Fibroblast of pulmonary artery (primary cell): Measurements from ENCODE around the gene COL18A1.

Experiments
- DNase-seq: peaks from one replicate; pipeline ENCODE4 v3.0.0-alpha.2; 2010; ENCODE audit warnings: low read depth
- H3K4me3 ChIP-seq: replicated peaks from 2 replicates; pipeline ENCODE4 v1.5.1; 2011; ENCODE audit warnings: low read depth, mild to moderate bottlenecking, control low read depth, low read length, moderate library complexity
- TF ChIP-seq, protein P1 (sequence below): IDR thresholded peaks from 2 replicates; pipeline ENCODE4 v1.5.1; 2011; ENCODE audit warnings: mild to moderate bottlenecking, control low read depth, low read length, inconsistent platforms; ENCODE audit errors: missing control alignments

Gene COL18A1

DNA sequence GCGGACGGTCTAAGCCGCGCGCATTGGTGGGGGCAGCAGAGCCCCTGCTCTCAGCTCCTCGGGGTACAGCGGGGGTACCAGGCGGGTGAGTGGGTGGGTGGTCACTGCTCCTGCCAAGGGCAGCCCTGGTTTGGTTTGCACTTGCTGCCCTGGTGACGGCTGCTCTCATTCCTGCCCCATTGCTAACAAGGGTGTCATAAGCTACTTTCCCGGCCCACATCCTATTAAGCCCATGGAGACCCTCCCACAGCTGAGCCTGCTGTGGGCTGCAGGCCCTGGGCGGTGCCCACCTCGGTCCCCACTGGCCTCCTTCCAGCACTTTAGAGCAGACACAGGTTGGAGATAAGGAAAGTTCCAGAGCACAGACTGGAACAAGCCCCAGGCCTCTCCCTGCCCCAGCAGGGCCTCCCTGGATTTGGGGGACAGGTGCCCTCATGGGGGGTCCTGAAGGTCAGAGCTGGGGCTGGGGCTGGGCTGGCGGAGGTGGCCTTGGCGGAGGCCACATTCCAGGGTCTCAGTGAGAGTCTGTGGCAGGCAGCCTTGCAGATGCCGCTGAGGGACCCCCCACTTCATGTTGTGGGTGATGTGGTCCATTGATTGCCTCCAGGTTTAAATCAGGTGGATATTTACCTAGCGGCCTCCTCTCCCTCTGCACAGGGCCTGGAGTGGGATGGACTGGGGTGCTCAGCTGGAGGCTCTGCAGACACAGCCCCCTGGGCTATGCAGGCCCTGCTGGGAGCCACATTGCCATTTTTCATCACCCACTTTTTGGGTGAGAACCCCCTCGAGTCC, 27.0 kb downstream of the COL18A1 start:
- no peak overlapping the region for H3K4me3 ChIP-seq
- DNase-seq: no peak
- TF ChIP-seq, protein P1, sequence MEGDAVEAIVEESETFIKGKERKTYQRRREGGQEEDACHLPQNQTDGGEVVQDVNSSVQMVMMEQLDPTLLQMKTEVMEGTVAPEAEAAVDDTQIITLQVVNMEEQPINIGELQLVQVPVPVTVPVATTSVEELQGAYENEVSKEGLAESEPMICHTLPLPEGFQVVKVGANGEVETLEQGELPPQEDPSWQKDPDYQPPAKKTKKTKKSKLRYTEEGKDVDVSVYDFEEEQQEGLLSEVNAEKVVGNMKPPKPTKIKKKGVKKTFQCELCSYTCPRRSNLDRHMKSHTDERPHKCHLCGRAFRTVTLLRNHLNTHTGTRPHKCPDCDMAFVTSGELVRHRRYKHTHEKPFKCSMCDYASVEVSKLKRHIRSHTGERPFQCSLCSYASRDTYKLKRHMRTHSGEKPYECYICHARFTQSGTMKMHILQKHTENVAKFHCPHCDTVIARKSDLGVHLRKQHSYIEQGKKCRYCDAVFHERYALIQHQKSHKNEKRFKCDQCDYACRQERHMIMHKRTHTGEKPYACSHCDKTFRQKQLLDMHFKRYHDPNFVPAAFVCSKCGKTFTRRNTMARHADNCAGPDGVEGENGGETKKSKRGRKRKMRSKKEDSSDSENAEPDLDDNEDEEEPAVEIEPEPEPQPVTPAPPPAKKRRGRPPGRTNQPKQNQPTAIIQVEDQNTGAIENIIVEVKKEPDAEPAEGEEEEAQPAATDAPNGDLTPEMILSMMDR: no peak

DNA sequence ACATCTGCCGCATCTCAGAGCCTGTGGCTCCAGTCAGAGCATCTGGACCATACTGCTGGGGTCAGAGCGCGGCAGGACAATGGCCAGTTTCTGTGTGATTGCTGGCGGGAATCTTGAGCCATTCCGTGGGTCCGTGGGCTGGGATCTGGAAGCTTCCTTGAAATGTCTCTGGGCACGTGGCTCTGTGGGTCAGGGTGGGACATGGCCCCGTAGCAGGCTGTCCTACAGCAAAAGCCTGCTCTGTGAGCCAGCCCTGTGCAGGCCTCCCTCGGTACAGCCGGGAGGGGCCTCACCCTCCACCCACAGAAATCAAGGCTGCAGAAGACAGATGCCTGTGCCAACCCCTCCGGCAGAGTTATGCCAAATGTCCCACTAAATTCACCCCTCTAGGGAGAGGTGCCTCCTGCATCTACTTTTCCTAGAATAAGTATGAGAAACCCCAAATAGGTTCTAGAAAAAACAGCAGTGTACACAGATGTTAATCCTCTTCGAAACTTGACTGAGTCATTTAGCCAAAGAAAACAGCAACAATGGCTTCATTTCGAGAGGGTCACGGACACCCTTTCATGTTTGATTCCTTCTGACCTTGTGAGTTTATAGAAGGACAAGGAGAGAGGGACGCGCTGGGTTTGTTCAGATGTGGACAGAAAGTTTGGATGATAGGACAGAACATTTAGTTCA, 27.8 kb downstream of the COL18A1 start:
- H3K4me3 ChIP-seq: no peak overlapping the region
- TF ChIP-seq, protein P1: no peak
- peak; percentile 51 for DNase-seq

DNA sequence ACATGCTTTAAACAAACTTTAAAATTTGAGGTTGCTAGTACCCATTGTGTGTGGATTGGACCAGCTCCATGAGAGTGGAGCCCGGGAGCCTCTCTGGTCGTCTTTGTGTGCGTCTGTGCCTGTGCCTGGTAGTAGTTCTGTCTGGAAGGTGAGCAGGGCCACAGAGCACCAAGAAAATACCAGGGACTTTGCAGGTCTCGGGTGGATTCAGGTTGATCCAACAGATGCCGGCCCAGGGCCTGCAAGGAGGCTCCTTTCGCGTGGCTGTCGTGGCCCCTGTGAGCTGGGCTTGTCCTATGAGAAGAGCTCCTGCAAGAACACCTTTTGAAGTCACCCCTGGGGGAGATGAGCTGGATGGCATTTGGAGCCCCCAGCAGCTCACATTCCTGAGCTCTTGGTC, 28.3 kb downstream of the COL18A1 start:
- DNase-seq: no peak
- TF ChIP-seq, protein P1: no peak
- H3K4me3 ChIP-seq: no peak overlapping the region

DNA sequence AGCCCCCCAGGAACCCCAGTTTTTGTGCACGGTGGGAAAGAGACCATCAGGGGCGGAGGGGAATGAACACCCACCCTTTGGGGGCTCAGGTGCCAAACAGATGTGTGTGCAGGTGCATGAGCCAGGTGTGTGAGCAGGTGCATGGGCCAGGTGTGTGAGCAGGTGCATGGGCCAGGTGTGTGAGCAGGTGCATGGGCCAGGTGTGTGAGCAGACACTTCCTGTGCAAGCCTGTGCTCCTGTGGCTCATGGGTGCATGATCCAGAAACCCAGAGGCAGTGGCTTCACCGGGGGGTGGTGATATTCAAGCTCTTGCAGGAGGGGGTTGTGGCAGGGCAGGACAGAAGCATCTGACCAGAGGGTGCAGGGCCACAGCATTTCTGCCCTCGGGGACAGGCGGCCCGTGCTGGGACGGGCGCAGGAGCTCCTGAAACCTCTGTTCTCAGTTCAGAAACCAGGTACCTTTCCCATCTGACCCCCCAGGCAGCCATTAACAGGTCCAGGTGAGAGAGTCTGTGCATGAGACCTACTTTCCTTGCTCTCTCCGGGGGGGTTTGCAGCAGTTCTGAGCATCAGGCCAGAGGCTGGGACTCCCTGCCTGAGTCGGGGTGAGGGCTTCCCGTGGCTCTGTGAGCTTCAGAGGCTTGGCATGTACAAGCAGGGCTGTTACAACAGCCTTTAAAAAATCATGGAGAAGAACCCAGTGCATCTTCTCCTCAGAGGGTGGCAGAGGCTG, 29.1 kb downstream of the COL18A1 start:
- DNase-seq: no peak
- TF ChIP-seq, protein P1: no peak
- H3K4me3 ChIP-seq: no peak overlapping the region

DNA sequence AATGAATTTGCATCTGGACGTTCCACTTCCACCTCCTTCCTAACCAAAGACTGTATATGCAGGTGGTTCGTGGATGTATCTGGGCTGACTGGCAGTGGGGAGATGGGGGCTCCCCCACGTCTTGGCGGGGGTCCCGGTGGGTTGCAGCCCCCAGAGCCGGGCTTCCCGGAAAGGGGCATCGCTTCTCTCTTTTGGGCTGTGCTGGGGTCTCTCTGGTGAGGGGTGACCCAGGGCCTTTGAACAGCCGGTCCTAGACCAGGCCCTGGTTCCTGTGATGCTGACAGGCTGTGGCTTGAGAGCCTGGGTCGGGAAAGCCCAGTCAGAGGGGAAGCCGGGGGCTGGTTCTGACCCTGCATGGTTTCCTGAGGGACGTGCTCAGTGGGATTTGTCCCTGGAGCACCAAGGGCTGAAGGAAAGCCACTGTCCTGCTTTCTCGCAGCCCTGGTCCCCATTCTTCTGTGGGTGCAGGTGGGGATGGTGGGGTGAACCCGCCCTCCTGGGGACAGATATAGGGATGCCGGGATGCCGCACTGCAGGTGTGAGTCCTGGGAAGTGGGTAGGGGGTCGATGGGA, 29.8 kb downstream of the COL18A1 start:
- DNase-seq: no peak
- no peak overlapping the region for H3K4me3 ChIP-seq
- TF ChIP-seq, protein P1: no peak

DNA sequence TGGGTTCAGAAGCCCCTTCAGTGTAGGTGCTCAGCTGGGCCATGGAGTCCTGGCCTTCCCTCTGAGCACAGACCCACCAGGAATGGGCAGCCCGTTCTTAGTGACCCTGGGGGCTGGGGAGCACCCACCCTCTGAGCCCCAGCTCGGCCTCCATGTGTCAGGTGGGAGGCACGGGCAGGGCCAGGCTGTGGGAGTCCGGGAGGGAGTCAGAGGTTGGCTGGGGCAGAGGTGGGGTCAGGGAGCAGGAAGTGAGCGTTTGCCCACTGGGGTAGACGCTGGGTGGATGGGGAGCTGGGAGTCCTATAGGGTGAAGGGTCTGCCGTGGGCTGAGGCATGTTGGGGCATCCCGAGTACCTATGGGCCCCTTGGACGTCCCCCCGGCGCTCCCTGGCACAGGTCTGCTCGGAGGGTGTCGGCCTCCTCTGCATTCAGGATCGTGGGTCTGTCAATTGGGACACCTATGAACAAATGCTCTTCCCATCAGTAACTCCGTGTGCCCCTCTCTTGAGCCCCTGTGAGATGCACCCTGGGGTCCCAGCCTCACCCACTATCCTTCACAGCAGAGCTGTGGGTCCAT, 30.5 kb downstream of the COL18A1 start:
- TF ChIP-seq, protein P1: no peak
- no peak for DNase-seq
- H3K4me3 ChIP-seq: no peak overlapping the region
